HG03571 (cell line): ENCODE data around the gene BMP8A.
A peak's percentile ranks its signal among the peaks of the same experiment; 100 is the strongest.
"Not testable (repeated sequence)": the region's sequence is repeated elsewhere in the genome, so short reads cannot be mapped to it uniquely, and the experiment has no call there.

Experiments used
- ATAC-seq: cut with Tn5 transposase; IDR thresholded peaks from one replicate; pipeline ENCODE4 v1.9.1; 2021; ENCODE audit not compliant: unreplicated experiment

Gene BMP8A, protein sequence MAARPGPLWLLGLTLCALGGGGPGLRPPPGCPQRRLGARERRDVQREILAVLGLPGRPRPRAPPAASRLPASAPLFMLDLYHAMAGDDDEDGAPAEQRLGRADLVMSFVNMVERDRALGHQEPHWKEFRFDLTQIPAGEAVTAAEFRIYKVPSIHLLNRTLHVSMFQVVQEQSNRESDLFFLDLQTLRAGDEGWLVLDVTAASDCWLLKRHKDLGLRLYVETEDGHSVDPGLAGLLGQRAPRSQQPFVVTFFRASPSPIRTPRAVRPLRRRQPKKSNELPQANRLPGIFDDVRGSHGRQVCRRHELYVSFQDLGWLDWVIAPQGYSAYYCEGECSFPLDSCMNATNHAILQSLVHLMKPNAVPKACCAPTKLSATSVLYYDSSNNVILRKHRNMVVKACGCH

DNA sequence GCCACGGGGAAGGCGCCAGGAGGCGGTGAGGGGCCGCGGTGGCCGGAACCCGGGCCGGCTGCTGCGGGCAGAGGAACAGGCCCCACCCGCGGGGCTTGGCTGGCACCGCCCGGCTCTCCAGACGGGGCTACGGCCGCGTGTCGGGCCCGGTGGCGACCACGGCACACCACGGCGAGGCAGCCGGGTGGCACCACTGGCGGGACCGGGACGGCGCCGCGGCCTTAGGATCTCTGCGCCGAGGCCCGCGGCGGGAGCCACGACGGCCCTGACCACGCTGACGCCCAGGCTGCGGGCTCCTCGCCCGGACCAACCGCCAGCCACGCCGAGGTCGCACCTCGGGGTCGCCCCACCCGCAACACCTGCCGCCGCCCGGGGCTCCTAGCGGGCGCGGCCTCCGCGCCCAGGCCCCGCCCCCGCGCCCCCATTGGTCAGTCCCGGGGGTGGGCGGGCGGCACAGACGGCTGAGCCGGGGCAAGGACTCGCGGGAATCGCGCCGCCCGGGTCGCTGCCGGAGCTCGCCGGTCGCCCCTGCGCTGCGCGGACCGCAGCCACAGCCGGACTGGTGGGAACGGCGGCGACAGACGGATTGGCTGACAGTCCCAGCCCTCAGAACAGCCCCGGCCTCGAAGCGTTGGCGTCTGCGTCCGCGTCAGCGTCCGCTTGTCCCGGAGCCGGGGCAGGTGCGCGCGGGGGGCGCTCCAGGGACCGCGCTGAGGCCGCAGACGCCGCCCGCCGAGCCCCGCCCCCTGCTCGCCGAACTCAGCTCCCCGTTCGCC is at the start of gene BMP8A:
TSS of gene BMP8A (plus strand) at position 491 of the 776 bp plus-strand sequence. CDS start 356 bp downstream, outside the sequence.
- peak; percentile 58 for ATAC-seq

DNA sequence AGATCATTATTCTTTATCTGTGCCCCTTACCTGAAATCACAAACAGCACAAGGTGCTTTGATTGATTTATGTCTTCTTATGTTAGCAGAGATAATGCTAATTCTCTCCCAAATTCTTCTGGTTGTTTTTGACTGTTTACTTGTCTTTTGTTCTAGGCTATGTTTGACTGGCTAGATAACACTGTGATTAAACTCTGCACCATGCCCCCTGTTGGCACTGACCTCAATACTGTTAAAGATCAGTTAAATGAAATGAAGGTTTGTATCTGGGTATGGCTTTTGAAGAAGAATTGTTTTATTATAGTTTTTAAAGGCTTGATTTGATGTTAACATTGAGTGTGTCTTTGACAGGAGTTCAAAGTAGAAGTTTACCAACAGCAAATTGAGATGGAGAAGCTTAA is 49.6 kb upstream of the BMP8A start:
- ATAC-seq: no peak

GRCh38 chr1:39445573-39445972 is 45.9 kb upstream of the BMP8A start:
- ATAC-seq: no peak

DNA sequence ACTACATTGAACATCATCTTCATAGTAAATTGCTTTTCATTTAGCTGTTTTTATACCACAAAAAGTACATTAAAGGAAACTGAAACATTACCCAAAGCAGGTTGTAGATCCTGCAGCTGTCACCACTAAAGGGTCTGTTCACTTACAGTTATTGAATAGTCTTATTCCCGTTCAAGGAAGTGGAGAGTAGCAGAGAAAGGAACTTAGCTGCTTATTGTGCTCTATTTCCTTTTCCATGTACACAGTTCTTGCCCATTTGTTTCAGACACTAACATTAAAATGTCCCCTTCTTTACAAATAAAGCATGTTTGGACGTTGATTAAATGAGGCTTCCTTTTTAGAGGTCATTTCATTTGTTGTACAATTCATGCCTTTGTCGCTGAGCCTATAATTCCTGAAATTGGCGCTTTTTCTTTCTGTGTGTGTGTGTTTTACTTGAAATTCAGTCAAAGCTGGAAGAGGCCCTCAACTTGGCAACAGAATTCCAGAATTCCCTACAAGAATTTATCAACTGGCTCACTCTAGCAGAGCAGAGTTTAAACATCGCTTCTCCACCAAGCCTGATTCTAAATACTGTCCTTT is 44.4 kb upstream of the BMP8A start:
- no peak for ATAC-seq

- not testable (repeated sequence) for ATAC-seq
These were observed 41.4 kb upstream of the BMP8A start for GRCh38 chr1:39450041-39450440.

GRCh38 chr1:39450956-39451606 is 40.4 kb upstream of the BMP8A start:
- ATAC-seq: no peak

- ATAC-seq: no peak
These were observed 39.4 kb upstream of the BMP8A start for GRCh38 chr1:39452081-39452480.

GRCh38 chr1:39452540-39452939 is 38.9 kb upstream of the BMP8A start:
- no peak for ATAC-seq

- ATAC-seq: no peak
These were observed 37.8 kb upstream of the BMP8A start for GRCh38 chr1:39453603-39454002.

GRCh38 chr1:39458991-39459390 is 32.4 kb upstream of the BMP8A start:
- no peak for ATAC-seq

- no peak for ATAC-seq
These were observed 29.4 kb upstream of the BMP8A start for GRCh38 chr1:39462074-39462473.

- no peak for ATAC-seq
These were observed 24.9 kb upstream of the BMP8A start for GRCh38 chr1:39466413-39467107.

DNA sequence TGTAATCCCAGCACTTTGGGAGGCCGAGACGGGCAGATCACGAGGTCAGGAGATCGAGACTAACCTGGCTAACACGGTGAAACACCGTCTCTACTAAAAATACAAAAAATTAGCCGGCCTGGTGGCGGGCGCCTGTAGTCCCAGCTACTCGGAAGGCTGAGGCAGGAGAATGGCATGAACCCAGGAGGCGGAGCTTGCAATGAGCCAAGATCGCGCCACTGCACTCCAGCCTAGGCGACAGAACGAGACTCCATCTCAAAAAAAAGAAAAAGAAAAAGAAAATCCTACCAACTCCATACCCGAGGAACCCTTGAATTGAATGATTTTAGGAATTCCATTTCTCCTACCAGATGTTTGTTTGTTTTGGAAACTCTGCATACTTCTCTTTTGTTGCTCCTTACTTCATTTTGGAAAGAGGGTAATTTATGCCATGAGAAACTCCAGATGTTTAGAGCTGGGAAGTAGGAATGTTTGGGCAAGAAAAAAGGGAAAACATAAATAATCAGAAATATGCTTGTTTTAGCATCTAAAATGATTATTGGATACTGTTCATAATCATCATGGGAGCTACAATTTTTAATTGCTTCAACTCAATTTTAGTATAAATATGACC is 24.2 kb upstream of the BMP8A start:
- not testable (repeated sequence) for ATAC-seq

GRCh38 chr1:39469150-39469549 is 22.3 kb upstream of the BMP8A start:
- no peak for ATAC-seq

DNA sequence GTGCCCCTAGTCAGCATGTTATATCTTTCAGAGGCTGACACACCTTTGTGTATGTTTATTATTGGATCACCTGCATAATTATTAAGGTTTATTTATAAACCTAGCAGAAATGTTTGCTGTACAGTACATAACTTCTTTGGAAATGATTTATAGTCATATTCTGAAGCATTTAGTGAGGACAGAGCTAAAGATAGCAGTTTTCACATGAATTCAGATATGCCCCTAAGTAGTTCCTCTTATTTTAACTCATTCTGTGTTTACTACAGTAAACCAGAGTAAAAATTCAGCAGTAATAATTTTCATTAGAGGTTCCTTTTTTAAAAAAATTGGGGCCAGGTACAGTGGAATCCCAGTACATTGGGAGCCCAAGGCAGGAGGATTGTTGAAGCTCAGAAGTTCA is 21.4 kb upstream of the BMP8A start:
- no peak for ATAC-seq

DNA sequence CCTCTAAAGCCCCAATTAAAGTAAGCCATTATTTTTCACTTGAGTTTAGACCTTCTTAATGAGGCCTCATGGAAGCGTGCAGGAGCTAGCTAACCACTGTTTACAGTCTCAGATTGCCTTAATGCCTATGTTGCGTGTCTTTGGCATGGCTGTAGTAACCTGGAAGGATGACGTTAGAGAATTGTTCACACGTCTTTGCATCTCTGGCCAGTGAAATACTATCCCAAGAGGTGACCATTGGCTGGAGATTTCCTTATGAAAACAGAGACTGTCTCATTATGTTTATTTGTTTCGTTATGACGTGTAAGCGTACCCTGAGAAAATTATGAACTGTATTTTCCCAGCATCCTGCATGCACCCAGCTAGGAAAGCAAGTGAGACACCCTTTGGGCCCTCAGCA is 18.6 kb upstream of the BMP8A start:
- no peak for ATAC-seq

DNA sequence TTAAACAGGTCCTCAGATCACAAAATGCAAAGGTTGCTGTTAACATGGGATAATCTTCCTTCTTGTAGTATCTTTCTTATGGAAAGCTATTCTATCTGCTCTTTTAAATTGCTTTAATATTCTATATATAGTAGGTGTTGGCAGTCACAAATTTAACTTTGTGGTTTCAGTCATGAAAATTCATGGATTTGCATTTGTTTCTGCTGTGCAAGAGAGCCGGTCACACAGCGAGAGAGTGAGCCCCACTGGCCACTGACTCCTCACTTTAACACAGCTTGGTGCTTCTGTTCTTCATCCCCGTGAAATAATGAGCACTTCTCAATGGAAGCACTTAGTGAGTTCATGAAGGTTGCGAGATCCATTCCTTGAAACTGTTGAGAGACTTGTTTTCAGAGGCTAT is 18.1 kb upstream of the BMP8A start:
- no peak for ATAC-seq

GRCh38 chr1:39474810-39475209 is 16.6 kb upstream of the BMP8A start:
- no peak for ATAC-seq

DNA sequence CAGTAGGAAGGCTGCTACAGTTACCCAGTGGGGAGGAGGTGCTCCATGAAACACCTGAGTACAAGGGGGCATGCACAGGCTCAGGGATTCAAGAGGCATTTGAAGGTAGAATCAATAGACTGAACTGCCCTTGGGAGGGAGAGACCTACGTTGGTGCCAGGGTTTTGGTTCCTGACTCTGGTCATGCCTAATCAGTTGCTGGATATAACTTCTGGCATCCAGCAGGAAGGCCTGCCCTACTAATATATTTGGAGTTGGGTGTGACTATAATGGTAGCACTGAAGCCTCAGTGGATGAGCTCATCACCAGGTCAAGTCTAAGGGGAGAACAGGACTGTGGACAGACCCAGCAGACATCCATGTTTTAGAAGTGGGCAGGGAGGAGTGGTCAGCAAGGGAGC is 15.9 kb upstream of the BMP8A start:
- not testable (repeated sequence) for ATAC-seq
